ENCODE results near the gene ICAM1. TPM values are rescaled to one million over a fixed set of nuclear protein-coding genes. Genes with fewer than 3 reads are reported as not detected.
"Not testable (repeated sequence)": the region's sequence is repeated elsewhere in the genome, so short reads cannot be mapped to it uniquely, and the experiment has no call there.

ICAM1 gene
- total RNA-seq, 2 donors from 2014 or later: 7.3 to 68.9 TPM

- WGBS, 2 donors: 81% methylated on average over 5 of the region's 5 CpGs
- no peak for ATAC-seq
- intact Hi-C loops (cut with DNase I): no loop called here
Observed at GRCh38 chr19:10279737-10280442, 9.0 kb downstream of the ICAM1 start.

GRCh38 chr19:10282043-10282442 lies 11.1 kb downstream of the ICAM1 start:
- H3K9me3 ChIP-seq; intact Hi-C loops (cut with DNase I); ATAC-seq; H3K4me1 ChIP-seq; H3K27ac ChIP-seq; H3K36me3 ChIP-seq (replicated peaks in 1 of 2; ENCODE audit: insufficient read depth in 1 of 2, low read depth in 2 of 2); H3K27me3 ChIP-seq; DNase-seq; H3K4me3 ChIP-seq: not testable (repeated sequence)
- WGBS, 2 donors: 84 to 88% methylated on average over 5 of the region's 5 CpGs

More at GRCh38 chr19:10279737-10280442, 9.0 kb downstream of the ICAM1 start:
- no peaks in the 10 kb centered on the region for H3K9me3 ChIP-seq
- peaks cover 0 to 6% of the 10 kb centered on the region in 2 donors for H3K36me3 ChIP-seq (replicated peaks in 1 of 2; ENCODE audit: insufficient read depth in 1 of 2, low read depth in 2 of 2)
- no peak overlapping the region for H3K27ac ChIP-seq
- DNase-seq: no peak
- H3K4me3 ChIP-seq: no peak overlapping the region
- H3K27me3 ChIP-seq: no peaks in the 10 kb centered on the region
- no peaks in the 10 kb centered on the region for H3K4me1 ChIP-seq
- no peak for TF ChIP-seq CTCF (IDR thresholded peaks at IDR 0.05)
- TF ChIP-seq POLR2A (IDR thresholded peaks at IDR 0.05): no peak

GRCh38 chr19:10283301-10284064 lies 12.6 kb downstream of the ICAM1 start:
- peaks cover 0 to 8% of the 10 kb centered on the region in 2 donors for H3K36me3 ChIP-seq (replicated peaks in 1 of 2; ENCODE audit: insufficient read depth in 1 of 2, low read depth in 2 of 2)
- DNase-seq (no peak), ATAC-seq (no peak)
- H3K4me3 ChIP-seq: no peak overlapping the region
- intact Hi-C loops (cut with DNase I): no loop called here
- WGBS, 2 donors: 51 to 53% methylated on average over 10 to 22 of the region's 23 CpGs
- H3K9me3 ChIP-seq: no peaks in the 10 kb centered on the region
- H3K27me3 ChIP-seq: peaks cover 0 to 3% of the 10 kb centered on the region in 2 donors
- TF ChIP-seq CTCF (IDR thresholded peaks at IDR 0.05) (no peak), POLR2A (IDR thresholded peaks at IDR 0.05) (no peak)
- H3K27ac ChIP-seq: no peak overlapping the region
- H3K4me1 ChIP-seq: peaks cover 16% of the 10 kb centered on the region

DNA sequence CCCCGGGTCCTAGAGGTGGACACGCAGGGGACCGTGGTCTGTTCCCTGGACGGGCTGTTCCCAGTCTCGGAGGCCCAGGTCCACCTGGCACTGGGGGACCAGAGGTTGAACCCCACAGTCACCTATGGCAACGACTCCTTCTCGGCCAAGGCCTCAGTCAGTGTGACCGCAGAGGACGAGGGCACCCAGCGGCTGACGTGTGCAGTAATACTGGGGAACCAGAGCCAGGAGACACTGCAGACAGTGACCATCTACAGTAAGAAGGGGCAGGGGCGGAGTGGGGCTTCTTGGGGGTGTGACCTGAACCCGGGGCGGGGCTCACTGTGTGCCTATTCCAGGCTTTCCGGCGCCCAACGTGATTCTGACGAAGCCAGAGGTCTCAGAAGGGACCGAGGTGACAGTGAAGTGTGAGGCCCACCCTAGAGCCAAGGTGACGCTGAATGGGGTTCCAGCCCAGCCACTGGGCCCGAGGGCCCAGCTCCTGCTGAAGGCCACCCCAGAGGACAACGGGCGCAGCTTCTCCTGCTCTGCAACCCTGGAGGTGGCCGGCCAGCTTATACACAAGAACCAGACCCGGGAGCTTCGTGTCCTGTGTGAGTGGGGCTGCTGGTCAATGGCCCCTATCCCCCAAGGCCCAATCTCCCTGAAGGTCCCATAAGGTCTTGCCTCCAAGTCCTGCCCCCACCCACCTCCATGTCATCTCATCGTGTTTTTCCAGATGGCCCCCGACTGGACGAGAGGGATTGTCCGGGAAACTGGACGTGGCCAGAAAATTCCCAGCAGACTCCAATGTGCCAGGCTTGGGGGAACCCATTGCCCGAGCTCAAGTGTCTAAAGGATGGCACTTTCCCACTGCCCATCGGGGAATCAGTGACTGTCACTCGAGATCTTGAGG lies 13.4 kb downstream of the ICAM1 start:
- WGBS, 2 donors: 81 to 87% methylated on average over 19 to 34 of the region's 34 CpGs
- H3K36me3 ChIP-seq (replicated peaks in 1 of 2; ENCODE audit: insufficient read depth in 1 of 2, low read depth in 2 of 2): peaks cover 0 to 5% of the 10 kb centered on the region in 2 donors
- intact Hi-C loops (cut with DNase I): no loop called here
- no peak overlapping the region for H3K4me3 ChIP-seq
- no peak for DNase-seq
- ATAC-seq: no peak
- H3K27me3 ChIP-seq: peaks cover 0 to 11% of the 10 kb centered on the region in 2 donors
- no peaks in the 10 kb centered on the region for H3K9me3 ChIP-seq
- H3K4me1 ChIP-seq: peaks cover 24% of the 10 kb centered on the region
- no peak for TF ChIP-seq POLR2A (IDR thresholded peaks at IDR 0.05)
- no peak for TF ChIP-seq CTCF (IDR thresholded peaks at IDR 0.05)
- H3K27ac ChIP-seq: no peak overlapping the region

DNA sequence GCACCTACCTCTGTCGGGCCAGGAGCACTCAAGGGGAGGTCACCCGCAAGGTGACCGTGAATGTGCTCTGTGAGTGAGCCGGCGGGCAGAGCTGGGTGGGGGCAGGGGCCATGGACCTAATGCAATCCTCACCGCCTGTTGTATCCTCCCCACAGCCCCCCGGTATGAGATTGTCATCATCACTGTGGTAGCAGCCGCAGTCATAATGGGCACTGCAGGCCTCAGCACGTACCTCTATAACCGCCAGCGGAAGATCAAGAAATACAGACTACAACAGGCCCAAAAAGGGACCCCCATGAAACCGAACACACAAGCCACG lies 14.0 kb downstream of the ICAM1 start:
- TF ChIP-seq POLR2A (IDR thresholded peaks at IDR 0.05): no peak
- TF ChIP-seq CTCF (IDR thresholded peaks at IDR 0.05): no peak
- Histone ChIP-seq H3K27ac (no peak overlapping the region), H3K36me3 (replicated peaks in 1 of 2; ENCODE audit: insufficient read depth in 1 of 2, low read depth in 2 of 2) (peaks cover 0 to 5% of the 10 kb centered on the region in 2 donors), H3K27me3 (peaks cover 0 to 17% of the 10 kb centered on the region in 2 donors), H3K9me3 (no peaks in the 10 kb centered on the region), H3K4me1 (peaks cover 30% of the 10 kb centered on the region), H3K4me3 (no peak overlapping the region)
- DNase-seq (no peak), ATAC-seq (no peak)
- 92 to 94% methylated on average over 9 to 13 of the region's 13 CpGs for WGBS, 2 donors
- intact Hi-C loops (cut with DNase I): no loop called here

All from body of pancreas (tissue), 4 donors.